ENCODE data around the gene GOLGB1.

- TF ChIP-seq, protein P1, sequence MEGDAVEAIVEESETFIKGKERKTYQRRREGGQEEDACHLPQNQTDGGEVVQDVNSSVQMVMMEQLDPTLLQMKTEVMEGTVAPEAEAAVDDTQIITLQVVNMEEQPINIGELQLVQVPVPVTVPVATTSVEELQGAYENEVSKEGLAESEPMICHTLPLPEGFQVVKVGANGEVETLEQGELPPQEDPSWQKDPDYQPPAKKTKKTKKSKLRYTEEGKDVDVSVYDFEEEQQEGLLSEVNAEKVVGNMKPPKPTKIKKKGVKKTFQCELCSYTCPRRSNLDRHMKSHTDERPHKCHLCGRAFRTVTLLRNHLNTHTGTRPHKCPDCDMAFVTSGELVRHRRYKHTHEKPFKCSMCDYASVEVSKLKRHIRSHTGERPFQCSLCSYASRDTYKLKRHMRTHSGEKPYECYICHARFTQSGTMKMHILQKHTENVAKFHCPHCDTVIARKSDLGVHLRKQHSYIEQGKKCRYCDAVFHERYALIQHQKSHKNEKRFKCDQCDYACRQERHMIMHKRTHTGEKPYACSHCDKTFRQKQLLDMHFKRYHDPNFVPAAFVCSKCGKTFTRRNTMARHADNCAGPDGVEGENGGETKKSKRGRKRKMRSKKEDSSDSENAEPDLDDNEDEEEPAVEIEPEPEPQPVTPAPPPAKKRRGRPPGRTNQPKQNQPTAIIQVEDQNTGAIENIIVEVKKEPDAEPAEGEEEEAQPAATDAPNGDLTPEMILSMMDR (conservative IDR thresholded peaks at IDR 0.05 in 1 of 2, IDR thresholded peaks at IDR 0.05 in 1 of 2; ENCODE audit: low read depth in 1 of 2, low read length in 2 of 2) = no peak
- TF ChIP-seq EZH2 (IDR thresholded peaks at IDR 0.05; ENCODE audit: low read length, missing control alignments) = no peak
These were observed 39.2 kb downstream of the GOLGB1 start for GRCh38 chr3:121710347-121710746.
